CD4-positive, alpha-beta T cell (primary cell): Measurements from ENCODE around the gene PSMC4. TPM values are rescaled to one million over a fixed set of nuclear protein-coding genes. Genes with fewer than 3 reads are reported as not detected.
"Not testable (repeated sequence)": the region's sequence is repeated elsewhere in the genome, so short reads cannot be mapped to it uniquely, and the experiment has no call there.

Source experiments
- ATAC-seq: fragments of 200-7000 bp; cut with Tn5 transposase; one replicate; pipeline ENCODE4 v1.10.0; 2022; ENCODE audit warnings: mild to moderate bottlenecking; ENCODE audit not compliant: poor library complexity
- CTCF ChIA-PET: fragments of 350-600 bp; sonication (Branson Sonifier 250); formaldehyde crosslinking; loops from one replicate; lab custom pipeline; 2021; ENCODE audit warnings: antibody characterized with exemption, inconsistent platforms; lab: Charles Lee
- POLR2A ChIA-PET: fragments of 350-600 bp; sonication (Branson Sonifier 250); formaldehyde crosslinking; loops from one replicate; lab custom pipeline; 2021; ENCODE audit warnings: antibody characterized with exemption, inconsistent platforms; lab: Charles Lee
- DNase-seq, 14 experiments: peaks; one replicate each; pipeline ENCODE4 v3.0.0-alpha.2; 2013 to 2020; ENCODE audit warnings: mixed read lengths in 2 of 14
- H3K27ac ChIP-seq, 2 donors: one replicate each; pipeline versions ENCODE4 v1.5.1 to v1.7.0; 2013; ENCODE audit warnings: low read length in 2 of 2, low read depth in 1 of 2, mild to moderate bottlenecking in 1 of 2
- H3K27me3 ChIP-seq, 2 experiments: 1 replicate in 1 of 2; 2 replicates in 1 of 2; pipeline versions ENCODE4 v1.6.1 to v1.7.0; 2013; ENCODE audit warnings: low read length in 2 of 2, control low read depth in 1 of 2, mild to moderate bottlenecking in 1 of 2, moderate library complexity in 1 of 2; ENCODE audit not compliant: insufficient read depth in 2 of 2, control insufficient read depth in 1 of 2
- H3K36me3 ChIP-seq: one replicate; pipeline ENCODE4 v1.6.1; 2013; ENCODE audit warnings: low read length, control low read depth; ENCODE audit not compliant: insufficient read depth
- H3K4me1 ChIP-seq: one replicate; pipeline ENCODE4 v1.6.1; 2013; ENCODE audit warnings: low read length, control low read depth; ENCODE audit not compliant: insufficient read depth
- H3K4me3 ChIP-seq: one replicate; pipeline ENCODE4 v1.5.1; 2013; ENCODE audit warnings: mild to moderate bottlenecking, low read length, moderate library complexity
- H3K9me3 ChIP-seq, 2 experiments: 1 replicate in 1 of 2; 2 replicates in 1 of 2; pipeline versions ENCODE4 v1.6.1 to v1.7.0; 2013; ENCODE audit warnings: low read length in 2 of 2, mild to moderate bottlenecking in 2 of 2, control low read depth in 1 of 2, moderate library complexity in 1 of 2; ENCODE audit not compliant: control insufficient read depth in 1 of 2, insufficient read depth in 1 of 2
- H3K27ac Mint-ChIP-seq: one replicate; pipeline ENCODE4 v1.8.0; 2020; ENCODE audit warnings: mixed read lengths
- H3K27me3 Mint-ChIP-seq: one replicate; pipeline ENCODE4 v1.8.0; 2021; ENCODE audit warnings: mixed read lengths
- H3K36me3 Mint-ChIP-seq: one replicate; pipeline ENCODE4 v1.8.0; 2021; ENCODE audit warnings: low read depth, mixed read lengths
- H3K4me1 Mint-ChIP-seq: one replicate; pipeline ENCODE4 v1.8.0; 2021; ENCODE audit warnings: low read depth, mixed read lengths
- H3K4me3 Mint-ChIP-seq: one replicate; pipeline ENCODE4 v1.8.0; 2020; ENCODE audit warnings: mild to moderate bottlenecking, mixed read lengths
- H3K9me3 Mint-ChIP-seq: one replicate; pipeline ENCODE4 v1.8.0; 2020; ENCODE audit warnings: mixed read lengths
- CTCF ChIP-seq: fragments of 200-600 bp; IDR thresholded peaks from one replicate; pipeline ENCODE4 v1.8.0; 2022; ENCODE audit warnings: antibody characterized with exemption, mild to moderate bottlenecking
- intact Hi-C, 2 experiments: fragments of 100-400 bp; cut with DNase I in 1 of 2; cut with micrococcal nuclease in 1 of 2; formaldehyde crosslinking; loops; one replicate each; pipeline versions ENCODE4 v1.15.1 to v1.9.0; 2023 to 2025; cut with DNase I, micrococcal nuclease
- total RNA-seq, 174 experiments: library from RNA in 2 of 174; stranded (reverse) in 2 of 174; gene quantifications; one replicate each; pipeline ENCODE4 v1.2.3 and lab custom pipeline; 2021 to 2026

Gene PSMC4
- total RNA-seq, 2 experiments from 2014 or later = 61.3 to 67.4 TPM

GRCh38 chr19:39951686-39952085 lies 19.3 kb upstream of the PSMC4 start:
- POLR2A ChIA-PET = interaction anchor here (1.4 to 2.8 kb wide), 3 partner anchors 10 to 19 kb away, joined by 4 to 33 read pairs (median 14); partner anchors contain the start of gene PSMC4
- peak overlapping the region; percentile 86 for H3K4me3 Mint-ChIP-seq
- ATAC-seq (no peak), DNase-seq (peak in 2 of 14 experiments; percentile 26 to 27)
- H3K4me3 ChIP-seq = peak overlapping the region; percentile 6
- CTCF ChIA-PET = interaction anchor here (0.7 kb wide), 1 partner anchor 19 kb away, joined by 3 read pairs; no protein-coding TSS in a partner anchor
- peak overlapping the region; percentile 91 for H3K27ac Mint-ChIP-seq
- H3K36me3 ChIP-seq = no peaks in the 10 kb centered on the region
- intact Hi-C loops = no loop called here
- no peak for TF ChIP-seq CTCF
- H3K27ac ChIP-seq = peak overlapping the region; percentile 77 to 84
- H3K4me1 ChIP-seq = peaks cover 81% of the 10 kb centered on the region
- peaks cover 93% of the 10 kb centered on the region for H3K4me1 Mint-ChIP-seq
- H3K27me3 Mint-ChIP-seq = no peaks in the 10 kb centered on the region
- H3K27me3 ChIP-seq = no peaks in the 10 kb centered on the region
- peaks cover 35% of the 10 kb centered on the region for H3K36me3 Mint-ChIP-seq
- H3K9me3 Mint-ChIP-seq = peaks cover 3% of the 10 kb centered on the region
- H3K9me3 ChIP-seq = no peaks in the 10 kb centered on the region

GRCh38 chr19:39953915-39954314 lies 17.1 kb upstream of the PSMC4 start:
- ATAC-seq = peak; percentile 28
- Mint-ChIP-seq H3K36me3 (peaks cover 22% of the 10 kb centered on the region), H3K9me3 (peaks cover 3% of the 10 kb centered on the region), H3K27me3 (no peaks in the 10 kb centered on the region), H3K4me3 (peak overlapping the region; percentile 69), H3K27ac (peak overlapping the region; percentile 91), H3K4me1 (peaks cover 89% of the 10 kb centered on the region)
- peaks cover 66% of the 10 kb centered on the region for H3K4me1 ChIP-seq
- CTCF ChIA-PET = interaction anchor here (2.9 kb wide), 1 partner anchor 17 kb away, joined by 19 read pairs; the partner anchor contains the start of gene PSMC4
- H3K36me3 ChIP-seq = no peaks in the 10 kb centered on the region
- no peaks in the 10 kb centered on the region for H3K9me3 ChIP-seq
- POLR2A ChIA-PET = interaction anchor here (0.6 to 3.7 kb wide), 12 partner anchors 8 to 845 kb away, joined by 3 to 119 read pairs (median 4); partner anchors contain the start of genes DYRK1B, EGLN2, PSMC4 and ZNF546
- H3K27me3 ChIP-seq = no peaks in the 10 kb centered on the region
- DNase-seq = peak in 3 of 14 experiments; percentile 30 to 48 (median 44)
- intact Hi-C loops = loop anchor here in 1 of 2 experiments (1.0 kb wide), 1 partner anchor 10 kb away; no protein-coding TSS in a partner anchor
- no peak for TF ChIP-seq CTCF
- no peak overlapping the region for H3K4me3 ChIP-seq
- peak overlapping the region; percentile 68 to 84 for H3K27ac ChIP-seq

GRCh38 chr19:39957886-39958285 lies 13.1 kb upstream of the PSMC4 start:
- not testable (repeated sequence) for H3K27ac ChIP-seq, H3K4me3 ChIP-seq, H3K9me3 ChIP-seq, H3K27me3 Mint-ChIP-seq, H3K36me3 Mint-ChIP-seq, H3K27me3 ChIP-seq, H3K9me3 Mint-ChIP-seq, H3K36me3 ChIP-seq, ATAC-seq, DNase-seq
- POLR2A ChIA-PET = interaction anchor here (1.7 to 3.0 kb wide), 3 partner anchors 11 to 16 kb away, joined by 6 to 37 read pairs (median 9); partner anchors contain the start of gene PSMC4
- H3K4me1 ChIP-seq = peaks cover 30% of the 10 kb centered on the region
- CTCF ChIA-PET = interaction anchor here (2.2 kb wide), 1 partner anchor 13 kb away, joined by 8 read pairs; the partner anchor contains the start of gene PSMC4
- Mint-ChIP-seq H3K4me1 (peaks cover 75% of the 10 kb centered on the region), H3K4me3 (peak overlapping the region; percentile 35), H3K27ac (peak overlapping the region; percentile 89)
- intact Hi-C loops = loop anchor here in 1 of 2 experiments (2.0 kb wide), 1 partner anchor 13 kb away; no protein-coding TSS in a partner anchor

- ChIA-PET CTCF (interaction anchor here (0.9 kb wide), 1 partner anchor 12 kb away, joined by 3 read pairs; the partner anchor contains the start of gene PSMC4), POLR2A (interaction anchor here (0.7 to 3.0 kb wide), 10 partner anchors 10 to 125 kb away, joined by 3 to 37 read pairs (median 4); partner anchors contain the start of genes DYRK1B and PSMC4)
- peak; percentile 84 for ATAC-seq
- not testable (repeated sequence) for H3K36me3 ChIP-seq, H3K27me3 ChIP-seq, H3K36me3 Mint-ChIP-seq, H3K9me3 Mint-ChIP-seq, H3K9me3 ChIP-seq, H3K27me3 Mint-ChIP-seq, H3K4me3 ChIP-seq
- intact Hi-C loops = loop anchor here in 1 of 2 experiments (2.0 kb wide), 1 partner anchor 14 kb away; no protein-coding TSS in a partner anchor
- Mint-ChIP-seq H3K27ac (peak overlapping the region; percentile 94), H3K4me1 (peaks cover 76% of the 10 kb centered on the region), H3K4me3 (peak overlapping the region; percentile 83)
- H3K4me1 ChIP-seq = peaks cover 25% of the 10 kb centered on the region
- peak overlapping the region in 1 of 2 donors; percentile 48 for H3K27ac ChIP-seq
- peak in 6 of 14 experiments; percentile 11 to 48 (median 26) for DNase-seq
Measured at GRCh38 chr19:39958942-39959341, 12.0 kb upstream of the PSMC4 start.

- H3K27ac ChIP-seq = peak overlapping the region in 1 of 2 donors; percentile 48
- DNase-seq, CTCF ChIA-PET: not testable (repeated sequence)
Measured at GRCh38 chr19:39959407-39959806, 11.6 kb upstream of the PSMC4 start.

More at GRCh38 chr19:39959407-39959806, 11.6 kb upstream of the PSMC4 start:
- H3K36me3 Mint-ChIP-seq, H3K9me3 Mint-ChIP-seq, H3K27me3 Mint-ChIP-seq, ATAC-seq, H3K9me3 ChIP-seq, H3K36me3 ChIP-seq, H3K27me3 ChIP-seq: not testable (repeated sequence)
- POLR2A ChIA-PET = interaction anchor here (0.9 to 3.0 kb wide), 9 partner anchors 9 to 126 kb away, joined by 3 to 37 read pairs (median 4); partner anchors contain the start of genes DYRK1B and PSMC4
- H3K27ac Mint-ChIP-seq = peak overlapping the region; percentile 94
- H3K4me1 Mint-ChIP-seq = peaks cover 76% of the 10 kb centered on the region
- Histone ChIP-seq H3K4me1 (peaks cover 22% of the 10 kb centered on the region), H3K4me3 (peak overlapping the region; percentile 20)
- intact Hi-C loops = loop anchor here in 1 of 2 experiments (2.0 kb wide), 1 partner anchor 15 kb away; no protein-coding TSS in a partner anchor
- H3K4me3 Mint-ChIP-seq = peak overlapping the region; percentile 83
